HCT116 (cell line): ENCODE results near the gene MPZL2. TPM values are rescaled to one million over a fixed set of nuclear protein-coding genes. Genes with fewer than 3 reads are reported as not detected.

Experiments used
- ATAC-seq: fragments of 200-7000 bp; cut with Tn5 transposase; 2 replicates; pipeline ENCODE4 v1.9.1; 2020; ENCODE audit warnings: mild to moderate bottlenecking, moderate library complexity
- BruUV-seq: library from RNA; stranded (reverse); fragments of 400-500 nt; replicated peaks from 2 replicates; lab custom pipeline; 2021; lab: Mats Ljungman, UMichigan
- CTCF ChIA-PET: fragments of 300-600 bp; sonication (Branson Sonifier 250); formaldehyde crosslinking; loops from one replicate; lab custom pipeline; 2021; ENCODE audit warnings: antibody characterized with exemption; lab: Charles Lee
- POLR2A ChIA-PET: fragments of 300-600, 350-600 bp; sonication (Branson Sonifier 250); formaldehyde crosslinking; loops from one replicate; lab custom pipeline; 2021; ENCODE audit warnings: antibody characterized with exemption; lab: Charles Lee
- RAD21 ChIA-PET, 2 experiments: fragments of 300-600 bp; sonication (Branson Sonifier 250); formaldehyde crosslinking; loops; one replicate each; lab custom pipeline; 2023; ENCODE audit warnings: low total read pairs in 2 of 2; ENCODE audit not compliant: uncharacterized antibody in 2 of 2, unreplicated experiment in 2 of 2, low non-redundant PET in 1 of 2; lab: Charles Lee
- DNase-seq: peaks from one replicate; pipeline ENCODE4 v3.0.0-alpha.2; 2010; ENCODE audit warnings: low read depth, low spot score
- H2AFZ ChIP-seq: fragments of 200-600 bp; shearing (Covaris generic), sonication (generic); 2 replicates; pipeline ENCODE4 v1.6.1; 2017; ENCODE audit warnings: low read depth, mixed run types, mixed read lengths, antibody characterized with exemption, low read length; ENCODE audit not compliant: poor library complexity, severe bottlenecking
- H3K27ac ChIP-seq: 2 replicates; pipeline ENCODE4 v1.5.1; 2012; ENCODE audit warnings: low read depth, low read length
- H3K27me3 ChIP-seq: fragments of 200-600 bp; sonication (generic); 2 replicates; pipeline ENCODE4 v1.6.1; 2016; ENCODE audit warnings: mixed run types, low read length, mixed read lengths; ENCODE audit not compliant: insufficient read depth
- H3K36me3 ChIP-seq, 2 experiments: fragments of 200-500 bp in 1 of 2; fragments of 200-600 bp in 1 of 2; sonication (Bioruptor generic) in 1 of 2; sonication (generic) in 1 of 2; 2 replicates each; pipeline versions ENCODE4 v1.5.1 to v1.6.1; 2014 to 2016; ENCODE audit warnings: low read length in 2 of 2, inconsistent platforms in 1 of 2, mixed read lengths in 1 of 2, mixed run types in 1 of 2; ENCODE audit not compliant: insufficient read depth in 2 of 2, control insufficient read depth in 1 of 2
- H3K4me1 ChIP-seq, 2 experiments: fragments of 200-600 bp in 1 of 2; sonication (generic) in 1 of 2; 2 replicates each; pipeline versions ENCODE4 v1.5.1 to v1.6.1; 2012 to 2017; ENCODE audit warnings: low read length in 2 of 2, inconsistent platforms in 1 of 2, mild to moderate bottlenecking in 1 of 2, mixed read lengths in 1 of 2, mixed run types in 1 of 2, moderate library complexity in 1 of 2; ENCODE audit not compliant: insufficient read depth in 2 of 2, control insufficient read depth in 1 of 2
- H3K4me2 ChIP-seq: fragments of 200-600 bp; sonication (generic); 2 replicates; pipeline ENCODE4 v1.6.1; 2017; ENCODE audit warnings: mixed run types, low read length, mixed read lengths
- H3K4me3 ChIP-seq, 2 experiments: fragments of 200-600 bp in 1 of 2; sonication (generic) in 1 of 2; replicated peaks in 1 of 2; 2 replicates each; pipeline ENCODE4 v1.5.1; 2011 to 2016; ENCODE audit warnings: low read length in 2 of 2, control low read depth in 1 of 2, low read depth in 1 of 2, mild to moderate bottlenecking in 1 of 2, mixed read lengths in 1 of 2, mixed run types in 1 of 2
- H3K79me2 ChIP-seq: fragments of 200-600 bp; sonication (generic); 2 replicates; pipeline ENCODE4 v1.6.1; 2017; ENCODE audit warnings: mild to moderate bottlenecking, mixed run types, low read length, moderate library complexity, mixed read lengths; ENCODE audit not compliant: insufficient read depth
- H3K9ac ChIP-seq: fragments of 200-600 bp; sonication (generic); 2 replicates; pipeline ENCODE4 v1.6.1; 2016; ENCODE audit warnings: low read length, mixed read lengths
- H3K9me2 ChIP-seq: fragments of 200-600 bp; sonication (generic), shearing (Covaris generic); 2 replicates; pipeline ENCODE4 v1.6.1; 2017; ENCODE audit warnings: mixed run types, mild to moderate bottlenecking, moderate library complexity; ENCODE audit not compliant: insufficient read depth
- H3K9me3 ChIP-seq, 2 experiments: fragments of 200-500 bp in 1 of 2; fragments of 200-600 bp in 1 of 2; sonication (Bioruptor generic) in 1 of 2; sonication (generic) in 1 of 2; 2 replicates each; pipeline ENCODE4 v1.6.1; 2014 to 2017; ENCODE audit warnings: low read length in 2 of 2, mixed read lengths in 2 of 2, inconsistent platforms in 1 of 2, low read depth in 1 of 2, mild to moderate bottlenecking in 1 of 2, mixed run types in 1 of 2, moderate library complexity in 1 of 2; ENCODE audit not compliant: control insufficient read depth in 1 of 2, insufficient read depth in 1 of 2
- H4K20me1 ChIP-seq: fragments of 200-600 bp; sonication (generic), shearing (Covaris generic); 2 replicates; pipeline ENCODE4 v1.6.1; 2017; ENCODE audit warnings: mixed run types, mild to moderate bottlenecking, moderate library complexity; ENCODE audit not compliant: insufficient read depth
- ATF3 ChIP-seq: IDR thresholded peaks from 2 replicates; pipeline ENCODE4 v1.6.1; 2012
- CBX3 ChIP-seq: IDR thresholded peaks from 2 replicates; pipeline ENCODE4 v1.6.1; 2012; ENCODE audit warnings: low read depth
- CEBPB ChIP-seq: IDR thresholded peaks from 2 replicates; pipeline ENCODE4 v1.6.1; 2012; ENCODE audit warnings: low read depth
- EGR1 ChIP-seq: IDR thresholded peaks from 2 replicates; pipeline ENCODE4 v1.6.1; 2012; ENCODE audit warnings: low read depth
- EZH2 ChIP-seq: fragments of 200-600 bp; sonication (generic); IDR thresholded peaks from 2 replicates; pipeline ENCODE4 v1.6.1; 2017; ENCODE audit warnings: antibody characterized with exemption, mixed run types
- FOSL1 ChIP-seq: IDR thresholded peaks from 2 replicates; pipeline ENCODE4 v1.6.1; 2012; ENCODE audit warnings: low read depth
- JUND ChIP-seq: IDR thresholded peaks from 2 replicates; pipeline ENCODE4 v1.6.1; 2012
- RAD21 ChIP-seq: IDR thresholded peaks from 2 replicates; pipeline ENCODE4 v1.6.1; 2012; ENCODE audit warnings: low read depth, mild to moderate bottlenecking
- SP1 ChIP-seq: IDR thresholded peaks from 2 replicates; pipeline ENCODE4 v1.6.1; 2012; ENCODE audit warnings: low read depth
- SRF ChIP-seq: IDR thresholded peaks from 2 replicates; pipeline ENCODE4 v1.6.1; 2012; ENCODE audit warnings: low read depth
- TCF7L2 ChIP-seq: IDR thresholded peaks from 2 replicates; pipeline ENCODE4 v1.7.0; 2011; ENCODE audit warnings: borderline replicate concordance, inconsistent platforms; ENCODE audit not compliant: insufficient read depth, insufficient read length; ENCODE audit errors: extremely low read depth
- YY1 ChIP-seq: IDR thresholded peaks from 2 replicates; pipeline ENCODE4 v1.6.1; 2011; ENCODE audit warnings: low read length, low read depth, moderate library complexity, mild to moderate bottlenecking; ENCODE audit not compliant: insufficient replicate concordance; ENCODE audit errors: extremely low read depth
- ZBTB33 ChIP-seq: IDR thresholded peaks from 2 replicates; pipeline ENCODE4 v1.6.1; 2011; ENCODE audit warnings: mild to moderate bottlenecking, low read length, moderate library complexity; ENCODE audit not compliant: insufficient replicate concordance; ENCODE audit errors: extremely low read depth
- intact Hi-C: fragments of 100-400 bp; cut with micrococcal nuclease; formaldehyde crosslinking; loops from 2 replicates; pipeline ENCODE4 v1.10.0; 2022
- total RNA-seq: library from RNA; stranded (reverse); gene quantifications from one replicate; pipeline ENCODE4 v1.2.1, GENCODE V29; 2021; ENCODE audit not compliant: unreplicated experiment

MPZL2 gene
- total RNA-seq, 1 experiment from 2014 or later, result 16.8 TPM

- RAD21 ChIA-PET, result no interaction called here
Measured at GRCh38 chr11:118229274-118229847, 34.7 kb downstream of the MPZL2 start.

More at GRCh38 chr11:118229274-118229847, 34.7 kb downstream of the MPZL2 start:
- intact Hi-C loops, result no loop called here
- H4K20me1 ChIP-seq, result no peaks in the 10 kb centered on the region
- no peak overlapping the region for H3K27ac ChIP-seq
- peaks cover 21 to 22% of the 10 kb centered on the region in 2 experiments for H3K4me1 ChIP-seq
- no peak overlapping the region for H2AFZ ChIP-seq
- H3K4me2 ChIP-seq, result no peak overlapping the region
- no TSS peak for BruUV-seq
- H3K9me3 ChIP-seq, result no peaks in the 10 kb centered on the region
- CTCF ChIA-PET, result no interaction called here
- no peak for ATAC-seq
- DNase-seq, result no peak
- no peak overlapping the region for H3K4me3 ChIP-seq
- TF ChIP-seq CBX3, result no peak
- no peak for TF ChIP-seq YY1
- no peak for TF ChIP-seq ATF3
- TF ChIP-seq JUND, result no peak
- no peak for TF ChIP-seq EZH2
- no peak for TF ChIP-seq EGR1
- TF ChIP-seq RAD21, result no peak
- no peak for TF ChIP-seq SP1
- TF ChIP-seq TCF7L2, result no peak
- TF ChIP-seq SRF, result no peak
- TF ChIP-seq FOSL1, result no peak
- no peak for TF ChIP-seq CEBPB
- no peak for TF ChIP-seq ZBTB33
- H3K9ac ChIP-seq, result no peak overlapping the region
- POLR2A ChIA-PET, result no interaction called here
- no peaks in the 10 kb centered on the region for H3K27me3 ChIP-seq
- H3K79me2 ChIP-seq, result no peaks in the 10 kb centered on the region
- no peaks in the 10 kb centered on the region for H3K36me3 ChIP-seq
- no peaks in the 10 kb centered on the region for H3K9me2 ChIP-seq
